Measurements from ENCODE around the gene CD9. TPM values are rescaled to one million over a fixed set of nuclear protein-coding genes. Genes with fewer than 3 reads are reported as not detected.

Gene CD9
- total and polyA plus RNA-seq, 2 of the 8 experiments (the other 6 are each of a cell fraction or from before 2014, with no cell fraction given) = 168 to 319 TPM

DNA sequence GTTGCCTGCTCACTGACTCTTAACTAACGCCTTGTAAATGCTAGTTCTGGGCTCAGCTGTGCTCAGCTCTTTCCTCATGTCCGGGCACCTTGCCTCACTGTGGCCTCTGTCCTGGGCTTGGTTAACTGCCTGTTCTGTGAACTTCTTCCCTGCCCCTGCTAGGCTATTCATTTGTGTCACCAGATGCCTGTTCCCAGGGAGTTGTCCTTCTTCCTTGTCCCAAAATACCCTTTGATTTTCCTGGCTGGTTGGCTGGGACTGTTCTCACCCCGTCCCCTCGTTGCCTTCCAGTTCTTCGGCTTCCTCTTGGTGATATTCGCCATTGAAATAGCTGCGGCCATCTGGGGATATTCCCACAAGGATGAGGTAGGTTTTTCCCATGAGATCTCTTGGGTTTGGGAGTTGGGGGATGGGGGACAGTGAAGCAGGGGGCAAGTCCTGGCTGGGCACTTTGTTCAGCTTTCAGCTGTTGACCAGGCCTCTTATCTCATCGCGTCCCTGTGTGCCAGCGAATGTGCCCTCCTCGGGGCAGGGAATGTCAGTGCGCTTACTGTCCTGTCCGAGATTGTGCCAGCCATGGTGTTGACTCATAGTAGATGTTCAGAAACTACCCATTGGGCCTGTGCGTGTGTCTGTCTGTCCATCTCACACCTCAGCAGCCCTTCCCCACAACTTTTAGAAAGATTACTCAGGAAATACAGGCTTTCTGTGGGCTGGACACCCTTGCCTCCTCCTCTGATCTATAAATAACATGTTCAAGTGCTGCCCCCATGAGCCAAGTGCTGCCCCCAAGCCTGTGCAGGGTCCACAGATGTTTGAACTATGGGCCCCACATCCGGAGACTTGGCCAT is 33.1 kb downstream of the CD9 start:
- H3K27me3 ChIP-seq (replicated peaks in 1 of 4; ENCODE audit: control insufficient read depth in 3 of 4, extremely low read depth in 1 of 4, insufficient read depth in 3 of 4, low read length in 3 of 4) = no peaks in the 10 kb centered on the region
- peaks cover 0 to 33% of the 10 kb centered on the region in 2 experiments; a peak in 2 of 4 replicates for H3K79me2 ChIP-seq (ENCODE audit: control insufficient read depth in 1 of 2, insufficient read depth in 2 of 2, low read length in 2 of 2)
- peak overlapping the region; percentile 18; the same call in 1 of the 2 replicates for H2BK5ac ChIP-seq (ENCODE audit: low read depth, low read length)
- no peak overlapping the region for H2BK12ac ChIP-seq (ENCODE audit: low read depth, low read length)
- H3K9ac ChIP-seq (replicated peaks in 1 of 4; ENCODE audit: extremely low read depth in 1 of 4, low read depth in 3 of 4, low read length in 3 of 4) = no peak overlapping the region
- H3K4me1 ChIP-seq (replicated peaks in 1 of 4; ENCODE audit: control insufficient read depth in 3 of 4, insufficient read depth in 4 of 4, low read length in 3 of 4) = peaks cover 0 to 7% (median 4%) of the 10 kb centered on the region in 4 experiments; a peak in 6 of 7 replicates
- no peak overlapping the region for H4K5ac ChIP-seq (ENCODE audit: insufficient read length, low read depth, low read length)
- H2AFZ ChIP-seq (ENCODE audit: low read length) = no peak overlapping the region
- no peak overlapping the region for H3K56ac ChIP-seq (replicated peaks; ENCODE audit: insufficient read length, low read depth, low read length)
- H4K8ac ChIP-seq (ENCODE audit: extremely low read depth, insufficient read depth, low read length) = no peak overlapping the region
- TF ChIP-seq RAD21 (IDR thresholded peaks at IDR 0.05 in 1 of 2, conservative IDR thresholded peaks at IDR 0.05 in 1 of 2; ENCODE audit: low read depth in 2 of 2, low read length in 2 of 2) (peak; percentile 3 to 42; a peak in 3 of 4 replicates), KDM5A (IDR thresholded peaks at IDR 0.05; ENCODE audit: low read length) (no peak)
- TF ChIP-seq, protein P1, sequence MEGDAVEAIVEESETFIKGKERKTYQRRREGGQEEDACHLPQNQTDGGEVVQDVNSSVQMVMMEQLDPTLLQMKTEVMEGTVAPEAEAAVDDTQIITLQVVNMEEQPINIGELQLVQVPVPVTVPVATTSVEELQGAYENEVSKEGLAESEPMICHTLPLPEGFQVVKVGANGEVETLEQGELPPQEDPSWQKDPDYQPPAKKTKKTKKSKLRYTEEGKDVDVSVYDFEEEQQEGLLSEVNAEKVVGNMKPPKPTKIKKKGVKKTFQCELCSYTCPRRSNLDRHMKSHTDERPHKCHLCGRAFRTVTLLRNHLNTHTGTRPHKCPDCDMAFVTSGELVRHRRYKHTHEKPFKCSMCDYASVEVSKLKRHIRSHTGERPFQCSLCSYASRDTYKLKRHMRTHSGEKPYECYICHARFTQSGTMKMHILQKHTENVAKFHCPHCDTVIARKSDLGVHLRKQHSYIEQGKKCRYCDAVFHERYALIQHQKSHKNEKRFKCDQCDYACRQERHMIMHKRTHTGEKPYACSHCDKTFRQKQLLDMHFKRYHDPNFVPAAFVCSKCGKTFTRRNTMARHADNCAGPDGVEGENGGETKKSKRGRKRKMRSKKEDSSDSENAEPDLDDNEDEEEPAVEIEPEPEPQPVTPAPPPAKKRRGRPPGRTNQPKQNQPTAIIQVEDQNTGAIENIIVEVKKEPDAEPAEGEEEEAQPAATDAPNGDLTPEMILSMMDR (IDR thresholded peaks at IDR 0.05; ENCODE audit: control extremely low read depth in 1 of 3, insufficient read depth in 1 of 3, low read depth in 1 of 3, low read length in 3 of 3) = 0 out of 4 replicates have a peak, but pooled peaks of 1 of the 3 experiments have one; percentile 5
- no peak overlapping the region for H3K27ac ChIP-seq (ENCODE audit: low read depth, low read length)
- no peak overlapping the region for H3K23ac ChIP-seq (ENCODE audit: insufficient read length)
- no peak overlapping the region for H2BK120ac ChIP-seq (replicated peaks; ENCODE audit: low read depth, low read length)
- no peak overlapping the region for H3K4me2 ChIP-seq (ENCODE audit: insufficient read depth in 1 of 2, low read depth in 2 of 2, low read length in 2 of 2)
- POLR2A ChIA-PET (ENCODE audit: partially characterized antibody) = interaction anchor here (1.5 kb wide), 1 partner anchor 34 kb away, joined by 3 read pairs; no protein-coding TSS in a partner anchor
- no peak overlapping the region for H3K18ac ChIP-seq (ENCODE audit: extremely low read depth, low read length)
- H3K4me3 ChIP-seq (ENCODE audit: extremely low read depth in 1 of 4, insufficient read depth in 2 of 4, low read depth in 3 of 4, low read length in 4 of 4) = no peak overlapping the region
- peaks cover 15 to 45% (median 20%) of the 10 kb centered on the region in 4 experiments for H3K36me3 ChIP-seq (ENCODE audit: control insufficient read depth in 2 of 4, insufficient read depth in 4 of 4, low read length in 3 of 4)
- WGBS, 2 experiments (ENCODE audit: extremely low coverage in 1 of 2, insufficient coverage in 1 of 2, insufficient read length in 1 of 2, insufficient replicate concordance in 2 of 2, low coverage in 1 of 2, low lambda C conversion rate in 2 of 2, missing lambda C conversion rate in 1 of 2) = 94% methylated on average over 15 of the region's 15 CpGs; no CpG with 5 or more reads in 1 of the 2 experiments
- no peak overlapping the region for H4K91ac ChIP-seq (replicated peaks; ENCODE audit: insufficient read length, low read length)
- H2BK20ac ChIP-seq (ENCODE audit: low read length) = 0 out of 2 replicates have a peak overlapping the region, but pooled peaks have one; percentile 25
- no peak for DNase-seq (ENCODE audit: low read depth in 1 of 2, low spot score in 2 of 2)
- no peak overlapping the region; the same call in 1 of the 2 replicates for H2AK5ac ChIP-seq (ENCODE audit: low read depth, low read length)
- CTCF ChIA-PET (ENCODE audit: partially characterized antibody) = interaction anchor here (0.8 to 2.0 kb wide), 6 partner anchors 12 to 175 kb away, joined by 3 to 7 read pairs (median 4); no protein-coding TSS in a partner anchor
- peaks cover 2 to 6% of the 10 kb centered on the region in 2 experiments for H4K20me1 ChIP-seq (replicated peaks in 1 of 2; ENCODE audit: control insufficient read depth in 1 of 2, insufficient read depth in 2 of 2, low read length in 2 of 2)
- no peaks in the 10 kb centered on the region for H3K23me2 ChIP-seq (ENCODE audit: low read depth, low read length)
- H3K79me1 ChIP-seq (ENCODE audit: low read depth, low read length) = peaks cover 5% of the 10 kb centered on the region
- H3K4ac ChIP-seq (replicated peaks; ENCODE audit: insufficient read length, low read depth, low read length) = no peak overlapping the region
- no peaks in the 10 kb centered on the region for H3K9me3 ChIP-seq (ENCODE audit: insufficient read depth in 2 of 2, low read depth in 1 of 2, low read length in 1 of 2)
- FAIRE-seq = no peak
- H2BK15ac ChIP-seq (ENCODE audit: low read length) = no peak overlapping the region
- H3K14ac ChIP-seq (ENCODE audit: insufficient read length) = no peak overlapping the region

All from H1 (cell line).